ENCODE results near the gene FAM168A.

DNA sequence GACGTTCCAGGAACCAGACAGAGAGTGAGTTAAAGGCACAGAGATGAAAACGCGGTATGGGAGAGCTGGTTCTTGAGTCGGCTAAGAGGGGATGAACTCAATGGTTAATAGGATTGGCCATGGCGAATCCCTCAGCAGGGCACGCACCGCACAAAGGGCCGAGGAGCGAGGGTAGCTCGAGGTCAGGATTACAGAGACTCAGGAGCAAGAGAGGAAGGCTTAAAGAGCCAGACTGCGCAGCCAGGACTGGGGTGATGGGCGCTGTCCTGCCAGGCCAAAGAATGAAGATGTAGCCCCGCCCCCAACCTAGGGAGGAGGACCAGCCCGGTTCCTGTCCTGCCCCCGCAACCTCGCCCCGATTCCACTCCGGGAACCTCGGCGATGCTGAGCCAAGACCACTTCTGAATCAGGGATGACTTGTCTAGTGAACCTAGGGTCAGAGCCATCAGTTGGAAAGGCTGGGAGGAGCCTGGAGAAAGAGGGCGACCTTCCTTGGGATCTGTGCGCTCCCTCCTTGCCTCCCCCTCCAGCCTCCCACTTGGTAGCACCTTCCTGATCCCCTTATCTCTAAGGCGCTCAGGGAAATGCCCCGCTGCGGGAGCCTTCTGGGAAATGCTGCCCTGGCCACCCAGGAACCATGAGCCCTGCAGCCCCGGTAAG lies 48.2 kb upstream of the FAM168A start, which contains the start of gene PLEKHB1:
- TF ChIP-seq, protein P1, sequence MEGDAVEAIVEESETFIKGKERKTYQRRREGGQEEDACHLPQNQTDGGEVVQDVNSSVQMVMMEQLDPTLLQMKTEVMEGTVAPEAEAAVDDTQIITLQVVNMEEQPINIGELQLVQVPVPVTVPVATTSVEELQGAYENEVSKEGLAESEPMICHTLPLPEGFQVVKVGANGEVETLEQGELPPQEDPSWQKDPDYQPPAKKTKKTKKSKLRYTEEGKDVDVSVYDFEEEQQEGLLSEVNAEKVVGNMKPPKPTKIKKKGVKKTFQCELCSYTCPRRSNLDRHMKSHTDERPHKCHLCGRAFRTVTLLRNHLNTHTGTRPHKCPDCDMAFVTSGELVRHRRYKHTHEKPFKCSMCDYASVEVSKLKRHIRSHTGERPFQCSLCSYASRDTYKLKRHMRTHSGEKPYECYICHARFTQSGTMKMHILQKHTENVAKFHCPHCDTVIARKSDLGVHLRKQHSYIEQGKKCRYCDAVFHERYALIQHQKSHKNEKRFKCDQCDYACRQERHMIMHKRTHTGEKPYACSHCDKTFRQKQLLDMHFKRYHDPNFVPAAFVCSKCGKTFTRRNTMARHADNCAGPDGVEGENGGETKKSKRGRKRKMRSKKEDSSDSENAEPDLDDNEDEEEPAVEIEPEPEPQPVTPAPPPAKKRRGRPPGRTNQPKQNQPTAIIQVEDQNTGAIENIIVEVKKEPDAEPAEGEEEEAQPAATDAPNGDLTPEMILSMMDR (IDR thresholded peaks at IDR 0.05) = no peak
- no peak for TF ChIP-seq EP300 (IDR thresholded peaks at IDR 0.05; ENCODE audit: low read depth)
- no peak for TF ChIP-seq POLR2AphosphoS5 (IDR thresholded peaks at IDR 0.05)
